ENCODE measurements around the gene TMEM143. TPM values are rescaled to one million over a fixed set of nuclear protein-coding genes. Genes with fewer than 3 reads are reported as not detected.
"Not testable (repeated sequence)": the region's sequence is repeated elsewhere in the genome, so short reads cannot be mapped to it uniquely, and the experiment has no call there.

Gene TMEM143
- total and polyA plus RNA-seq, 5 donors from 2014 or later = 1.9 to 9.3 (median 4.9) TPM

DNA sequence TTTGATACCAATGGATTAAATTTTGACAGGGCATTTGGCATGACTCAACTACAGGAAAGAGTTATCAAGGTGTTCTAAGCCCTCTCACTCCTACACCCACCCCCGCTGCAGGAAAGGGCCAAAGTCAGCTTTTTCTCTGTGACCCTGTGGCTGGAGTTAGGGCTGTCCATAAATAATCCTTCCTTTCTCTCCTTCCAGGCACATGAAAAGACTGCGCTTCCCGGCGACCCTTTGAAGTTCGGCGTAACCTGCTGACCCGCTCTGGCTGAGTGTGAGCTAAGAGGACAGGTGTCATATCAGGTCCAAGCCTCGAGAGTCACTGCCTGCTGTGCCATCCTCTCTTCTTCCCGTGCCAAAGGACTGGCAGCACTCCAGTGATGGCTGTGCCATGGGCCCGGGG is 68.3 kb downstream of the TMEM143 start:
- Mint-ChIP-seq H3K36me3 (no peaks in the 10 kb centered on the region), H3K27me3 (peaks cover 13% of the 10 kb centered on the region), H3K9me3 (no peaks in the 10 kb centered on the region), H3K4me3 (no peak overlapping the region), H3K27ac (no peak overlapping the region), H3K4me1 (peaks cover 0 to 8% (median 2%) of the 10 kb centered on the region in 4 donors)
- H3K4me3 ChIP-seq (ENCODE audit: low read depth, low read length) = no peak overlapping the region
- DNase-seq (no peak), ATAC-seq (ENCODE audit: low read depth in 2 of 2) (no peak)
- H3K27ac ChIP-seq (ENCODE audit: insufficient read depth, low read length, poor library complexity, severe bottlenecking) = no peak overlapping the region
- peaks cover 9% of the 10 kb centered on the region for H3K4me1 ChIP-seq (ENCODE audit: control insufficient read depth, insufficient read depth, low read length, poor library complexity, severe bottlenecking)
- H3K27me3 ChIP-seq (ENCODE audit: control insufficient read depth, insufficient read depth, low read length) = no peaks in the 10 kb centered on the region
- no peaks in the 10 kb centered on the region for H3K9me3 ChIP-seq (ENCODE audit: control insufficient read depth in 2 of 2, low read length in 2 of 2)
- no peaks in the 10 kb centered on the region for H3K36me3 ChIP-seq (ENCODE audit: control insufficient read depth, insufficient read depth, low read length)

DNA sequence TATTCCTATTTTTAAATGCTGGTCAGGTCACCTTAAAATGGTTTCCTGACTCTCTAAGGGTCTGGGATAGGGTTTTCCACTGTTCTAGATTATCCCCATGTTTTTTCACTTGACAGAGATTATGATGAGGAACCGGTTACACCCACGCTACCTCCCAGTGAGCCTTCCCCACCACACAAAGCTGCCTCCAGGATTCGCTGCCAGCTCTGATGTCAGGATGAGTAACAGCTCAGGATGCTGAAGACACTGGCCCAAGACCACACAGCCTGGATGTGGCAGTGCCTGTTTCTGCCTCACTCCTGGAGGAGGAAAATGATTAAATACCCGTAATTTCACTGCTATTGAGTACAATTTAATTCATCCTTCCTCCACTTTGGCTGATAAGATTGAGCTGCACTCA is 70.9 kb downstream of the TMEM143 start:
- Histone ChIP-seq H3K27ac (ENCODE audit: insufficient read depth, low read length, poor library complexity, severe bottlenecking) (no peak overlapping the region), H3K27me3 (ENCODE audit: control insufficient read depth, insufficient read depth, low read length) (no peaks in the 10 kb centered on the region), H3K4me3 (ENCODE audit: low read depth, low read length) (no peak overlapping the region), H3K4me1 (ENCODE audit: control insufficient read depth, insufficient read depth, low read length, poor library complexity, severe bottlenecking) (peaks cover 9% of the 10 kb centered on the region), H3K36me3 (ENCODE audit: control insufficient read depth, insufficient read depth, low read length) (no peaks in the 10 kb centered on the region), H3K9me3 (ENCODE audit: control insufficient read depth in 2 of 2, low read length in 2 of 2) (no peaks in the 10 kb centered on the region)
- Mint-ChIP-seq H3K36me3 (no peaks in the 10 kb centered on the region), H3K27me3 (peaks cover 8% of the 10 kb centered on the region), H3K4me1 (peaks cover 0 to 8% (median 2%) of the 10 kb centered on the region in 4 donors), H3K4me3 (no peak overlapping the region), H3K9me3 (no peaks in the 10 kb centered on the region), H3K27ac (no peak overlapping the region)
- no peak for DNase-seq
- ATAC-seq (ENCODE audit: low read depth in 2 of 2) = no peak

GRCh38 chr19:48291489-48291815 is 72.3 kb downstream of the TMEM143 start:
- Mint-ChIP-seq H3K4me3 (peak overlapping the region; percentile 60 to 83 (median 82)), H3K27me3 (peaks cover 13% of the 10 kb centered on the region)
- peak overlapping the region; percentile 66 for H3K4me3 ChIP-seq (ENCODE audit: low read depth, low read length)
- H3K4me1 ChIP-seq (ENCODE audit: control insufficient read depth, insufficient read depth, low read length, poor library complexity, severe bottlenecking); H3K27me3 ChIP-seq (ENCODE audit: control insufficient read depth, insufficient read depth, low read length); H3K4me1 Mint-ChIP-seq; ATAC-seq (ENCODE audit: low read depth in 2 of 2); H3K36me3 Mint-ChIP-seq; DNase-seq; H3K9me3 Mint-ChIP-seq; H3K36me3 ChIP-seq (ENCODE audit: control insufficient read depth, insufficient read depth, low read length); H3K27ac ChIP-seq (ENCODE audit: insufficient read depth, low read length, poor library complexity, severe bottlenecking); H3K9me3 ChIP-seq (ENCODE audit: control insufficient read depth in 2 of 2, low read length in 2 of 2); H3K27ac Mint-ChIP-seq: not testable (repeated sequence)

DNA sequence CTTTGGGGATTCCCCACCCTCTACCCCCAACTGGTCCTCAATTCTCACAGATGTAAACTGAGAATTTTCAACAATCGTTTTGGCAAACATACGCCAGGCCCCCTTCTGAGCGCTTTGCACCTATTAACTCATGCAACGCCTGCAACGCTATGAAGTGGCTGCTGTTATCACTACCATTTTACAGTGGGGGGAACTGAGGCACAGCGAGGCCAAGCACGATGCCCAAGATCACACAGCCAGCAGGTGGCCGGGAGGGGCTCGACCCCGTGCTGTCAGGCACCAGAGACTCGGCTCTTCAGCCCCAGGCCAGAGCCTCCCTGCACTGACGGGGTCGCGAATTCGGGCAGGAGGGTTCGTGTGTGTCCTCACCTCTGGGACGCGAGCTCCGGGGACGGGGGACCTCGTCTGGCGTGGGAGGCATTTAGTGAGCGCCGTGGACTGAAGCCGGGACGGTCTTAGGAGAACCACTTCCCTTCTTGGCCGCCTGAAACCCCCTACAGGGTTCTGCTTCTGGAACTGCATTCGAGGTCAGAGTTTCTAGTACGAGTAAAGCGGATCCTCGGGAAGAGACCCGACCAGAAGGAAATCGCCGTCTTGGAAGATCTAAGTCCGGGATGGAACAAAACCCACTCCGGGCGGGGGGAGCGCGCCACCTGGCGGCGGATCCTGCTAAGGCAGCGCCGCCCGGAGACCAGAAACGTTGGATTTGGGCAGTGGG is 72.8 kb downstream of the TMEM143 start:
- no peak overlapping the region for H3K27ac Mint-ChIP-seq
- Histone ChIP-seq H3K36me3 (ENCODE audit: control insufficient read depth, insufficient read depth, low read length) (no peaks in the 10 kb centered on the region), H3K9me3 (ENCODE audit: control insufficient read depth in 2 of 2, low read length in 2 of 2) (peaks cover 0 to 4% of the 10 kb centered on the region in 2 experiments), H3K4me3 (ENCODE audit: low read depth, low read length) (peak overlapping the region; percentile 66), H3K4me1 (ENCODE audit: control insufficient read depth, insufficient read depth, low read length, poor library complexity, severe bottlenecking) (peaks cover 9% of the 10 kb centered on the region), H3K27me3 (ENCODE audit: control insufficient read depth, insufficient read depth, low read length) (no peaks in the 10 kb centered on the region), H3K27ac (ENCODE audit: insufficient read depth, low read length, poor library complexity, severe bottlenecking) (no peak overlapping the region)
- ATAC-seq (ENCODE audit: low read depth in 2 of 2) (no peak), DNase-seq (peak; percentile 44 to 52 (median 46))
- peaks cover 0 to 8% (median 2%) of the 10 kb centered on the region in 4 donors for H3K4me1 Mint-ChIP-seq
- H3K27me3 Mint-ChIP-seq = peaks cover 18% of the 10 kb centered on the region
- H3K36me3 Mint-ChIP-seq = peaks cover 3% of the 10 kb centered on the region
- peak overlapping the region; percentile 60 to 83 (median 82) for H3K4me3 Mint-ChIP-seq
- H3K9me3 Mint-ChIP-seq = peaks cover 0 to 10% (median 0%) of the 10 kb centered on the region in 7 donors

DNA sequence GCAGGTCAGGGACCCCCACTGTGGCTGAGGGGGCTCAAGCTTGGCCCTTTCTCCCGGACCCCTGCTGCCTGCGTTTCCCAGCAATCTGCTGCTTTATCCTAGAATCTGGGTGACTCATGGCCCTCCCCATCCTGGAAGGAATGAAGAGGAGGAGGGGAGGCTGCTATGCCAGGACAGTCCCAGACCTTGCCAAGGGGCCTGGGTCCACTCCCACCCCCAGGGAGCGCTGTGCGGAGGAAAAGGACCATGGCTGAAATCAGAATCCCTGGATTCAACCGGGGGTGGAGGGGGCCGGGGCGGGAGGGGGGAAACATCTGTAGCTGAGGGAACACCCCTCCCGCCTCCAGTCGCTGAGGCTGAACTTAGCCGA is 73.4 kb downstream of the TMEM143 start:
- no peak overlapping the region for H3K27ac Mint-ChIP-seq

DNA sequence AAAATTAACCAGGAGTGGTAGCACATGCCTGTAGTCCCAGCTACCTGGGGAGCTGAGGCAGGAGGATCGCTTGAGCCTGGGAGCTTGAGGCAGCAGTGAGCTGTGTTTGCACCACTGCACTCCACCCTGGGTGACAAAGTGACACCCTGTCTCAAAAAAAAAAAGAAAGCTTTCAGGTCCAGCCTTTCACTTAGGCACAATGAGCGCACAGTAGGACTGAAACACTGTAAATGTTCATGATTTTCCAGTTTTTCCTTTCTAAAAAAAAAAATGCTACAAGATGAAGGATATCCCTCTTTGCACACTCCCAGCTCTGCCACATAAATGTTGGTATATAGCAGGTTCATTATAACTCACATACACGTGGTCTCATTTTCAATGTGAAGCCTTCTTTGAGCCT is 76.0 kb downstream of the TMEM143 start:
- Histone ChIP-seq H3K9me3 (ENCODE audit: control insufficient read depth in 2 of 2, low read length in 2 of 2) (peaks cover 7 to 8% of the 10 kb centered on the region in 2 experiments), H3K27ac (ENCODE audit: insufficient read depth, low read length, poor library complexity, severe bottlenecking) (no peak overlapping the region), H3K36me3 (ENCODE audit: control insufficient read depth, insufficient read depth, low read length) (no peaks in the 10 kb centered on the region), H3K4me3 (ENCODE audit: low read depth, low read length) (no peak overlapping the region), H3K27me3 (ENCODE audit: control insufficient read depth, insufficient read depth, low read length) (no peaks in the 10 kb centered on the region), H3K4me1 (ENCODE audit: control insufficient read depth, insufficient read depth, low read length, poor library complexity, severe bottlenecking) (peaks cover 9% of the 10 kb centered on the region)
- peaks cover 23% of the 10 kb centered on the region for H3K27me3 Mint-ChIP-seq
- peaks cover 6% of the 10 kb centered on the region for H3K36me3 Mint-ChIP-seq
- H3K4me1 Mint-ChIP-seq = peaks cover 0 to 8% (median 2%) of the 10 kb centered on the region in 4 donors
- H3K4me3 Mint-ChIP-seq = no peak overlapping the region
- H3K27ac Mint-ChIP-seq = no peak overlapping the region
- no peak for DNase-seq
- ATAC-seq (ENCODE audit: low read depth in 2 of 2) = no peak
- peaks cover 0 to 15% (median 3%) of the 10 kb centered on the region in 7 donors for H3K9me3 Mint-ChIP-seq

More for the DNA sequence above, 73.4 kb downstream of the TMEM143 start:
- H3K9me3 Mint-ChIP-seq = peaks cover 0 to 12% (median 0%) of the 10 kb centered on the region in 7 donors
- H3K36me3 ChIP-seq (ENCODE audit: control insufficient read depth, insufficient read depth, low read length) = no peaks in the 10 kb centered on the region
- DNase-seq = no peak
- ATAC-seq (ENCODE audit: low read depth in 2 of 2) = no peak
- H3K36me3 Mint-ChIP-seq = peaks cover 6% of the 10 kb centered on the region
- no peak overlapping the region for H3K4me3 ChIP-seq (ENCODE audit: low read depth, low read length)
- H3K27me3 Mint-ChIP-seq = peaks cover 23% of the 10 kb centered on the region
- no peaks in the 10 kb centered on the region for H3K27me3 ChIP-seq (ENCODE audit: control insufficient read depth, insufficient read depth, low read length)
- peaks cover 9% of the 10 kb centered on the region for H3K4me1 ChIP-seq (ENCODE audit: control insufficient read depth, insufficient read depth, low read length, poor library complexity, severe bottlenecking)
- peaks cover 0 to 8% (median 2%) of the 10 kb centered on the region in 4 donors for H3K4me1 Mint-ChIP-seq
- H3K9me3 ChIP-seq (ENCODE audit: control insufficient read depth in 2 of 2, low read length in 2 of 2) = peaks cover 0 to 4% of the 10 kb centered on the region in 2 experiments
- H3K27ac ChIP-seq (ENCODE audit: insufficient read depth, low read length, poor library complexity, severe bottlenecking) = no peak overlapping the region
- no peak overlapping the region for H3K4me3 Mint-ChIP-seq

- ATAC-seq (ENCODE audit: low read depth in 2 of 2) (no peak), DNase-seq (no peak)
- Mint-ChIP-seq H3K27me3 (peaks cover 15% of the 10 kb centered on the region), H3K9me3 (peaks cover 0 to 15% (median 3%) of the 10 kb centered on the region in 7 donors), H3K4me1 (no peaks in the 10 kb centered on the region), H3K36me3 (peaks cover 6% of the 10 kb centered on the region), H3K4me3 (no peak overlapping the region), H3K27ac (no peak overlapping the region)
- H3K4me3 ChIP-seq (ENCODE audit: low read depth, low read length) = no peak overlapping the region
- no peaks in the 10 kb centered on the region for H3K27me3 ChIP-seq (ENCODE audit: control insufficient read depth, insufficient read depth, low read length)
- H3K9me3 ChIP-seq (ENCODE audit: control insufficient read depth in 2 of 2, low read length in 2 of 2) = peaks cover 7 to 8% of the 10 kb centered on the region in 2 experiments
- no peaks in the 10 kb centered on the region for H3K36me3 ChIP-seq (ENCODE audit: control insufficient read depth, insufficient read depth, low read length)
- no peak overlapping the region for H3K27ac ChIP-seq (ENCODE audit: insufficient read depth, low read length, poor library complexity, severe bottlenecking)
- H3K4me1 ChIP-seq (ENCODE audit: control insufficient read depth, insufficient read depth, low read length, poor library complexity, severe bottlenecking) = no peaks in the 10 kb centered on the region
These were observed 78.8 kb downstream of the TMEM143 start for GRCh38 chr19:48284896-48285295.

- Histone ChIP-seq H3K27me3 (ENCODE audit: control insufficient read depth, insufficient read depth, low read length) (no peaks in the 10 kb centered on the region), H3K9me3 (ENCODE audit: control insufficient read depth in 2 of 2, low read length in 2 of 2) (peaks cover 7 to 8% of the 10 kb centered on the region in 2 experiments), H3K4me1 (ENCODE audit: control insufficient read depth, insufficient read depth, low read length, poor library complexity, severe bottlenecking) (no peaks in the 10 kb centered on the region), H3K4me3 (ENCODE audit: low read depth, low read length) (no peak overlapping the region), H3K36me3 (ENCODE audit: control insufficient read depth, insufficient read depth, low read length) (no peaks in the 10 kb centered on the region), H3K27ac (ENCODE audit: insufficient read depth, low read length, poor library complexity, severe bottlenecking) (no peak overlapping the region)
- Mint-ChIP-seq H3K4me3 (no peak overlapping the region), H3K4me1 (no peaks in the 10 kb centered on the region), H3K27me3 (peaks cover 15% of the 10 kb centered on the region), H3K27ac (no peak overlapping the region), H3K36me3 (peaks cover 6% of the 10 kb centered on the region), H3K9me3 (peaks cover 0 to 15% (median 3%) of the 10 kb centered on the region in 7 donors)
- DNase-seq = no peak
- ATAC-seq (ENCODE audit: low read depth in 2 of 2) = no peak
These were observed 79.8 kb downstream of the TMEM143 start for GRCh38 chr19:48283908-48284307.

All from CD4-positive, CD25-positive, alpha-beta regulatory T cell (primary cell).